ENCODE measurements around the gene KRTAP2-2. TPM values are rescaled to one million over a fixed set of nuclear protein-coding genes. Genes with fewer than 3 reads are reported as not detected.
"Not testable (repeated sequence)": the region's sequence is repeated elsewhere in the genome, so short reads cannot be mapped to it uniquely, and the experiment has no call there.

KRTAP2-2 gene
- total RNA-seq, 2 donors from 2014 or later, result not detected

DNA sequence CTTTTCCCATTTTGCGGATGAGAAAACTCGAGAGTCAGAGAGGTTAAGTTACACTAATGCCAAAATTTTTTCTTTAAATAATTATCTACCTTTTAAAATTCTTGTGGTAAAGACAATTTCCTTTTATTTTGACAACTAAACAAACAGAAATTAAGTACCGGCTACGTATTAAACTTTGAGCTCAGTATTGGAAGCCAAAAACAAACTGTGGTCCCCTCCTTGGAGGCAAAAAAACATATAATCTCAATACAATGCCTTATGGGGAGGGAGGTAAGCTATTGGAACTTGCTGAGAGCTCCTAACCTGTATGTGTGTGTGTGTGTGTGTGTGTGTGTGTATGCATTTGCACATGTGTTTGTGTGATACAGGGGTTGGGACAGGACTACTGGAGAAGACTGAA, 8.4 kb upstream of the KRTAP2-2 start:
- TF ChIP-seq, protein P1, sequence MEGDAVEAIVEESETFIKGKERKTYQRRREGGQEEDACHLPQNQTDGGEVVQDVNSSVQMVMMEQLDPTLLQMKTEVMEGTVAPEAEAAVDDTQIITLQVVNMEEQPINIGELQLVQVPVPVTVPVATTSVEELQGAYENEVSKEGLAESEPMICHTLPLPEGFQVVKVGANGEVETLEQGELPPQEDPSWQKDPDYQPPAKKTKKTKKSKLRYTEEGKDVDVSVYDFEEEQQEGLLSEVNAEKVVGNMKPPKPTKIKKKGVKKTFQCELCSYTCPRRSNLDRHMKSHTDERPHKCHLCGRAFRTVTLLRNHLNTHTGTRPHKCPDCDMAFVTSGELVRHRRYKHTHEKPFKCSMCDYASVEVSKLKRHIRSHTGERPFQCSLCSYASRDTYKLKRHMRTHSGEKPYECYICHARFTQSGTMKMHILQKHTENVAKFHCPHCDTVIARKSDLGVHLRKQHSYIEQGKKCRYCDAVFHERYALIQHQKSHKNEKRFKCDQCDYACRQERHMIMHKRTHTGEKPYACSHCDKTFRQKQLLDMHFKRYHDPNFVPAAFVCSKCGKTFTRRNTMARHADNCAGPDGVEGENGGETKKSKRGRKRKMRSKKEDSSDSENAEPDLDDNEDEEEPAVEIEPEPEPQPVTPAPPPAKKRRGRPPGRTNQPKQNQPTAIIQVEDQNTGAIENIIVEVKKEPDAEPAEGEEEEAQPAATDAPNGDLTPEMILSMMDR (conservative IDR thresholded peaks at IDR 0.05), result no peak
- no peaks in the 10 kb centered on the region for H3K27me3 ChIP-seq (ENCODE audit: control insufficient read depth, insufficient read depth, low read length, poor library complexity, severe bottlenecking)
- H3K27ac ChIP-seq (ENCODE audit: low read depth, low read length), result no peak overlapping the region
- WGBS, 2 experiments (ENCODE audit: insufficient coverage in 1 of 2, insufficient read length in 1 of 2), result 96% methylated on average over 4 of the region's 4 CpGs; no CpG with 5 or more reads in 1 of the 2 experiments
- no peaks in the 10 kb centered on the region for H3K4me1 ChIP-seq (ENCODE audit: control insufficient read depth, insufficient read depth, low read length)
- Mint-ChIP-seq H3K27me3 (ENCODE audit: insufficient read depth) (no peaks in the 10 kb centered on the region), H3K9me3 (no peaks in the 10 kb centered on the region), H3K4me1 (peaks cover 3% of the 10 kb centered on the region), H3K36me3 (ENCODE audit: low read depth) (no peaks in the 10 kb centered on the region), H3K27ac (no peak overlapping the region), H3K4me3 (no peak overlapping the region)
- no peak overlapping the region for H3K9ac ChIP-seq (ENCODE audit: extremely low read depth, low read length, poor library complexity, severe bottlenecking)
- H3K36me3 ChIP-seq (ENCODE audit: control insufficient read depth, insufficient read depth, low read length), result no peaks in the 10 kb centered on the region
- H3K4me3 ChIP-seq (ENCODE audit: low read length), result no peak overlapping the region
- no peaks in the 10 kb centered on the region for H3K9me3 ChIP-seq (ENCODE audit: control insufficient read depth, low read length)
- no peak for DNase-seq

DNA sequence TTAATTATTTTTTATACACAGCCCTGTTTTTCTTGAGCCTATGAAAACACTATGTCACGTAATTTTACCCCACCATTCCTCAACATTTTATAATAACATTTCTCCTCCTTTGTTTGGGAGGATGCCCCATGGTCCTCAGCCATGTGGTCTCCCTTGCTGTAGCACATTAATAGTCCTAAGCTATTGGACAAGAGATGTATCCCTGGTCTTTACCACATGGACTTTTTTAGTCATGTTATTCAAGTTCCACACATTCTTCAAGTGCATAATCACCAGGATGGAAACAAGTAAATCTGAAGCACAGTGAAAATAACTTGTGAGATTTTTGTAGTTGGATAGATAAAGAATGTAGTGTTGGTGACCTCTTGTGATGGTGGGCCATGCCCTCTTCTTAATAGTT, 6.9 kb upstream of the KRTAP2-2 start:
- H3K27ac Mint-ChIP-seq, result no peak overlapping the region
- peaks cover 7% of the 10 kb centered on the region for H3K9me3 Mint-ChIP-seq
- peaks cover 3% of the 10 kb centered on the region for H3K4me1 Mint-ChIP-seq
- H3K27me3 Mint-ChIP-seq (ENCODE audit: insufficient read depth), result no peaks in the 10 kb centered on the region
- TF ChIP-seq, protein P1 (conservative IDR thresholded peaks at IDR 0.05), result no peak
- no peak overlapping the region for H3K27ac ChIP-seq (ENCODE audit: low read depth, low read length)
- H3K4me3 ChIP-seq (ENCODE audit: low read length), result no peak overlapping the region
- no peaks in the 10 kb centered on the region for H3K36me3 Mint-ChIP-seq (ENCODE audit: low read depth)
- peaks cover 7% of the 10 kb centered on the region for H3K9me3 ChIP-seq (ENCODE audit: control insufficient read depth, low read length)
- H3K9ac ChIP-seq (ENCODE audit: extremely low read depth, low read length, poor library complexity, severe bottlenecking), result no peak overlapping the region
- WGBS, 2 experiments (ENCODE audit: insufficient coverage in 1 of 2, insufficient read length in 1 of 2), result 90 to 97% methylated on average over 1 of the region's 1 CpG
- DNase-seq, result no peak
- H3K4me3 Mint-ChIP-seq, result no peak overlapping the region
- no peaks in the 10 kb centered on the region for H3K36me3 ChIP-seq (ENCODE audit: control insufficient read depth, insufficient read depth, low read length)
- H3K27me3 ChIP-seq (ENCODE audit: control insufficient read depth, insufficient read depth, low read length, poor library complexity, severe bottlenecking), result no peaks in the 10 kb centered on the region
- H3K4me1 ChIP-seq (ENCODE audit: control insufficient read depth, insufficient read depth, low read length), result no peaks in the 10 kb centered on the region

DNA sequence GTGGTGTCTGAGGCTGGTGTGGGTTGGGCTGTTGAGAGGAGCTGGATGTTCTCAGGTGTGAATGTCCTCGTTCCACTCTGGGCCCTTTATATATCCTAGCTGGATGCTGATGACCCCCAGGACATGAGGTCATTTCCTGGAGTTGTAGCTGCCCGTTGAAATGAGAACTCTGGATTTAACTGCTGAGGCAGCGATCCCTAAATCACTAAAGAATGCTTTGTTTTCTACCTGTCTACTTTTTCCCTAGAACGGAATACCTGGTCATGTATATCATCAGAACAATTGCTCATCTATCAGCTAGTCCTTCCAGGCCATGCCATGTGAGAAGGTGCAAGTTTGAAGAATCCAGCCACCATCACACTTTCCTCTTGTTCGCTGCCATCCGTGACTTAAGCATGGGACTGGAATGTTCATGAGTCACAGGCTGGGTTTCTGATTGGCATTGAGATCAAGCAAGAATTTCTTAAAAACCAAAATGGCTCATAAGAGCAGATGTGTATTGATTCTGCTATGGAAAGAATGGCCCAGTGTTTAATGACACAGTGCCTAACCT, 5.1 kb upstream of the KRTAP2-2 start, which contains the start of gene KRTAP2-3:
KRTAP2-3 (minus strand) TSS at position 63 of the 553 bp plus-strand sequence. CDS start 64 bp downstream, outside the sequence.
- Histone ChIP-seq H3K36me3 (ENCODE audit: control insufficient read depth, insufficient read depth, low read length) (no peaks in the 10 kb centered on the region), H3K4me1 (ENCODE audit: control insufficient read depth, insufficient read depth, low read length) (no peaks in the 10 kb centered on the region), H3K27ac (ENCODE audit: low read depth, low read length) (no peak within 1 kb of the TSS), H3K4me3 (ENCODE audit: low read length) (no peak within 1 kb of the TSS), H3K9me3 (ENCODE audit: control insufficient read depth, low read length) (peaks cover 7% of the 10 kb centered on the region), H3K27me3 (ENCODE audit: control insufficient read depth, insufficient read depth, low read length, poor library complexity, severe bottlenecking) (no peaks in the 10 kb centered on the region), H3K9ac (ENCODE audit: extremely low read depth, low read length, poor library complexity, severe bottlenecking) (no peak within 1 kb of the TSS)
- no peaks in the 10 kb centered on the region for H3K27me3 Mint-ChIP-seq (ENCODE audit: insufficient read depth)
- no peak within 1 kb of the TSS for H3K27ac Mint-ChIP-seq
- H3K9me3 Mint-ChIP-seq, result peaks cover 7% of the 10 kb centered on the region
- DNase-seq, result no peak
- TF ChIP-seq, protein P1 (conservative IDR thresholded peaks at IDR 0.05), result no peak
- peaks cover 3% of the 10 kb centered on the region for H3K4me1 Mint-ChIP-seq
- H3K36me3 Mint-ChIP-seq (ENCODE audit: low read depth), result no peaks in the 10 kb centered on the region
- 92% methylated on average over 3 to 6 of the region's 6 CpGs for WGBS, 2 experiments (ENCODE audit: insufficient coverage in 1 of 2, insufficient read length in 1 of 2)
- H3K4me3 Mint-ChIP-seq, result no peak within 1 kb of the TSS

DNA sequence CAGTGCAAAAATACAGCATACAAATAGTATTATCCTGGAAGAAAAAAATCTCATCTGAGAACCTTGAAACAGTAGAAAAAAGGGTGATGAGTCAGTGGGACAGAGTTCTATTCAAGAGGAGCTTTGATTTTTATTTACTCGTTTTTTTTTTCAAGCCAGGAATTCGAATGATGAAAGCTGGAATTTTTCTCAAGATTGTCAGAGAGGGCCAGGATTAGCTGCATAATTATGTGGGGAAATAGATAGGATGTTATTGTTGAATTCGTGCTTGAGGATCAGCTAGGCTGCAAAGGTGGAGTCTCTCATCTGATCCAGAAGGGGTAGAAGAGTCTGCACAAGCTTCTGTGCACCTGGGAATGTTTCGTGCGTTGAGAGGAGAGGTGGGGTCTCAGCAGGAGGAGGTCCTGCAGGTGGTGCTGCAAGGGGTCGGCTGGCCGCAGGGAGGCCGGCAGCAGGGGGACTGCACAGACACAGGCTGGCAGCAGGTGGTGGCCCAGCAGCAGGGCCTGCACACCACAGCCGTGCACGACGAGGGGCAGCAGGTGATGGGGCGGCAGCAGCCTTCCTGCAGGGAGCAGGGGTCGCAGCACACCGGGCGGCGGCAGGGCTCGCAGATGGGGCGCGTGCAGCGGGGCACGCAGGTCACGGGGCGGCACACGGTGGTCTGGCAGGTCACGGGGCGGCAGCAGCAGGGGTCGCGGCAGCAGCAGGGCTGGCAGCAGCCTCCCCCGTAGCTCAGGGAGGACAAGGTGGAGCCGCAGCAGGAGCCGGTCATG, 4.4 kb upstream of the KRTAP2-2 start:
- 74 to 83% methylated on average over 3 to 9 of the region's 31 CpGs for WGBS, 2 experiments (ENCODE audit: insufficient coverage in 1 of 2, insufficient read length in 1 of 2)
- H3K36me3 ChIP-seq (ENCODE audit: control insufficient read depth, insufficient read depth, low read length); H3K4me1 Mint-ChIP-seq; H3K4me1 ChIP-seq (ENCODE audit: control insufficient read depth, insufficient read depth, low read length); H3K4me3 ChIP-seq (ENCODE audit: low read length); H3K27me3 ChIP-seq (ENCODE audit: control insufficient read depth, insufficient read depth, low read length, poor library complexity, severe bottlenecking); H3K9ac ChIP-seq (ENCODE audit: extremely low read depth, low read length, poor library complexity, severe bottlenecking); H3K4me3 Mint-ChIP-seq; H3K27me3 Mint-ChIP-seq (ENCODE audit: insufficient read depth); H3K27ac ChIP-seq (ENCODE audit: low read depth, low read length); H3K9me3 Mint-ChIP-seq; H3K27ac Mint-ChIP-seq; H3K9me3 ChIP-seq (ENCODE audit: control insufficient read depth, low read length); H3K36me3 Mint-ChIP-seq (ENCODE audit: low read depth): not testable (repeated sequence)
- peak; percentile 62 for DNase-seq
